SIG-M5 treated with dmso at 0.1 percent for 504 hours (cell line): Measurements from ENCODE around the gene PLEKHG5.

ENCODE experiments used
- DNase-seq: peaks from one replicate; lab custom pipeline; 2025; ENCODE audit not compliant: unreplicated experiment; lab: John Stamatoyannopoulos, UW

The PLEKHG5 gene

DNA sequence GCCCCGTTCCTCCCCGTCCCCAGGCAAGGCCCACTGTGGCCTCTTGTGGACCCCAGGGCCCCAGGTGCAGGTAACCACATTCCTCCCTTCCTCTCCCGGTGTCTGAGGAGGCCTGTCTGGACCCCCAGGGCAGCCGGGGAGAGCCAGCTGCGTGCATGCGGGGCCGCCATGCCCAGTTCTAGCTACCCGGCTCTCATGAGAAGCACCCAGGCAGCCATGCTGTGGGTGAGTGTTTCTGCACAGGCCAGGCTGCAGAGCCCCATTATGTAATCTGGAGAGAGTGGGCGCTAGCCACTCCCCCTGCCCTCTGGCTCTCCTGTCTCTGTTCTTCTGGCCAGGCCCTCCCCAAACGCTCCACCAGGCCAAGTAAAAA lies 18.4 kb upstream of the PLEKHG5 start:
- no peak for DNase-seq

DNA sequence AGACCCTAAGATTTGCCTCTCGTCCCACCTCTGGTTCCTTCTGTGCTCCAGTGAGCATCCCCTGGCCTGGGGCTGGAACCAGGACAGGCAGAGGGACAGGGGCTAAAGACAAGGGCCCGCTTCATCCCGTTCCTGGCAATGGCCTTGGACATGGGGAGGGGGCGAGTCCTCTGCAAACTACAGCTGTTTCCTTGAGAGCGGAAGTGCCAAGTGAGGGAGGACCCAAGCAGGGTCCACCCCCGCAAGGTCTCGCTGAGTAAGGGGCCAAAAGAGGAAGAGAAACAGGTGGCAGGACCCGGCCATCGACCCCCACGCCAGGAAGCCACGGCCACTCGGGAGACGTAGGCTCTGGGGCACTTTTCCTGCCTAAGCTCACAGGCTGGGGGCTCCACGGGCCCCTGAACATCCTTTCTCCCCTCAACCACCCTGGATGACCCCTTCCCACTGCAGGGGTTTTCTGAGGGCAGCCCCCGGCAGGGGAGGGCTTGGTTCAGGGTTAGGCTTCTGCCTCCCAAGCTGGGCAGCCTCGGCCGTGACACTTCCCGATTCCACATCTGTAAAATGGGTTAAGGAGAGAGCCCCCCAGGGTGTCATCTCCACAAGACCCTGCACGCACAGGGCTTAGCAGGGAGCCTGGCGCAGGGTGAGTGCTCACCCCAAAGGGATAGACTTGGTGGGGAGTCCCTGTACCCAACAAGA lies 17.9 kb upstream of the PLEKHG5 start:
- DNase-seq, result no peak

DNA sequence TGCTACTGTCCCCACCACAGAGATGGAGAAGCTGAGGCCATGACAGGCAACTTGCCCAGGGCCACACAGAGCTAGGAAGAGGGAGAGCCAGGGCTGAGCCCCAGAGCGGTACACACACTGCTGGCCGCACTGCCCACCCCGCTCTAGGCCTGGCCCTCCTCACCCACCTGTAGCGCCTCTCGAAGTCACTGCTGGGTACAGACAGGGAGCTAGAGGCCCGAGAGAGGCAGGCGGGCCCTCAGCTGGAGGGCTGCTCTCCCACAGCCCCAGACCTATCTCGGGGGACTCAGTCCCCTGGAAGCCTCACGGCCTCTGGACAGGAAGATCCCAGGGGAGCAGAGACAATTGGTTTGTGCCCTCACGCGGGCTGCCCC lies 17.3 kb upstream of the PLEKHG5 start:
- DNase-seq, result no peak

DNA sequence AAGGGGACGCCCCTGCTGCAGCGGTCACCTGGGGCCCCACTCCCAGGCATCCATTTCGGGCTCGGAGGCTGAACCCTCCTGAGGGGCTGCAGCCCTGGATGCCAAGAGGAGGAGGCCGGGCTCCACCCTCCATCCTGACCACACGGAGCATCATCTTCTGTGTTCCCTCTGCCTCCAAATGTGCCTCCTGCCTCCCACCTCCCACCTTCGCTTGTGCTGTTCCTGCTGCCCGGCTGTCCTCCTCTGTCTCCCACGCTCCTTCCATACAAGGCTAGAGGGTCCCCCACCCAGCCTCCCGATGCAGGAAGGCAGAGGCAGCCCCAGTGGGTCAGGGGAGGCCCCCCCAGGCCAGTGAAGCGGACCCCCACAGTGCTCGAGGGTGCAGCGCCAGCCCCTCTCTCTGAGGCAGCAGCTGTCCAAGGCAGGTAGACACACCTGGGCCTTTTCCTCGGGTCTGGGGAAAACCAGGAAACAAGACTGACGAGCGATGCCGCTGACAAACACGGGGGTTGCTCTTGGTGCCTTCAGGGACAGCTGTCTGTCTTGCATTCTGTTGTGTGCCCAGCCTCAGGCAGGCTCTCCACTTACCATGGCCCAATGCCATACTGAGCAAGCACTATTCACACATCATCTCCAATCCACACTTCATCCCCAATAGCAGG lies 16.8 kb upstream of the PLEKHG5 start:
- DNase-seq, result no peak

DNA sequence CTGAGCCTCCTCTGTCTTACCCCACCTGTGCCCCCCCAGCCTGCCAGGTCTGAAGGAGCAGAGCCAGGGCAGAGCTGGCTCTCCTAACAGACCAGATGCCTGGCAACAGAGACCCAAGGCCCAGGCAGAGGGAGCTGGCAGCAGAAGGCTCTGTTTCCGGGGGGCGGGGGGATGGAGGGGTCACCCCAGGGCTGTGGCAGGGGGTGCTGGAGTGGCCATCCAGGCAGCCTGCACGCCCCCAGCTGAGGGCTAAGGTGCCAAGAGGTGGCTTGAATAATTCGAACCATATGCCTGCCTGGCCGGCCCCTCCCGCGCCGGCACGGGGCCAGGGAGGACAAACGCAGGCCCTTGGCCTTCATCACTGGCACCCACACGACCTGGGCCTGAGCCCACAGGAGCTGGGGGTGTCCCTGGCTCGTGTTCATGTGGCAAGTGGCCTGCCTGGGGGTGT lies 16.0 kb upstream of the PLEKHG5 start:
- DNase-seq, result no peak

DNA sequence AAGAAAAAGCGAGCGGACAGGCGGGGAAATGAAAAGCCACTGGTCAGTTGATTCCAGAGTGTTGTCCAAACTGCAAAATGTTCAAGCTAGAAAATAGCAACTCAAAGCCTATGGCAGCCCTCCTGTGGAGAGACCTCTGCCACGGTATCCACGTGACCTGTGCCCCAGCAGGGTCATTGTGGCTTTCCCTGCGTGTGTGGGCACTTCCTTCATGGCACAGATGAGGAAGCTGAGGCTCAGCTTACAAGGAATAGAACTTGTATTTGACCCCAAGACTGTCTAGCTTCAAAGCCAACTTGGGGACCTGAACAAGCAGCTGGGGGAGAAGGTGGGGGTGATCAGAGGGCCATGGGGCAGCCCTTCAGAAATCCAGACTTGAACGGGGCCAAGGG lies 15.6 kb upstream of the PLEKHG5 start:
- DNase-seq, result no peak

DNA sequence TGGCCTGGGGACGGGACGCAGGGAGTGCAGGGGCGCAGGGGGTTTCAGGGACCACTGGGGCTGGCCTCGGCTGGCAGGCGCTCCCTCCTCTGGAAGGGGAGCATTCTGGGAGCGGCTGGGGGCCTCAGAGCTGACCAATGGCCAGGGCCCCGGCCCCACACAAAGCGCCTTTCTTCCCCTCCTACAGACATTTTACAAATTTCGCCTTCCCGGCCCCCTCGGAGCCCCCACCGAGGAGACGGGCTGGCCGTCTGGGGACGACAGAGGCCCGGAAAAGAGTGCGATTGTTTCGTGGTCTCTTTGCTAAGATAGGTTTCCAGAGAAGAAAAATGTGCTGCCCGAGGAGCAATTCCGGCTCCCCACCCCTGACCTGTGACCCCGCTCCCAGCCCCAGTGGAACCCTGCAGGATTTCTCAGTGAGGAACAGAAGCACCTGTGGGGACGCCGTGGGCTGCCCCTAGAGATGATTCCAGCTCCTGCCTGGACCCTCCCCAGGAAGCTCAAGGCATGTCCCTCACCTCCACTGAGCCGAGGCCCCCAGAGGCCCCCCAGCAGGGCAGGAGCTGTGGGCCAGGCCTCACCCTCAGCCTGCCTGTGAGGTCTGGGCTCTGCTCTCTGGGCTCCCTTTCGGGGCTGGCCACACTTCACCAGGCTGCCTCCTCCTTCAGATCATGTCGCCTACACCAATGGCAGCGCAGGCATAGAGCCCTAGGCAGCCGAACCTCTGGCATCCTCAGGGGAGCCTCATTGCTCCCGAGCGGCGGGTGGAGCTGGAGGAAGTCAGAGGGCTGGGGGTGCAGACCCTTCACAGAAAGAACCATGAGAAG lies 15.0 kb upstream of the PLEKHG5 start:
- no peak for DNase-seq

DNA sequence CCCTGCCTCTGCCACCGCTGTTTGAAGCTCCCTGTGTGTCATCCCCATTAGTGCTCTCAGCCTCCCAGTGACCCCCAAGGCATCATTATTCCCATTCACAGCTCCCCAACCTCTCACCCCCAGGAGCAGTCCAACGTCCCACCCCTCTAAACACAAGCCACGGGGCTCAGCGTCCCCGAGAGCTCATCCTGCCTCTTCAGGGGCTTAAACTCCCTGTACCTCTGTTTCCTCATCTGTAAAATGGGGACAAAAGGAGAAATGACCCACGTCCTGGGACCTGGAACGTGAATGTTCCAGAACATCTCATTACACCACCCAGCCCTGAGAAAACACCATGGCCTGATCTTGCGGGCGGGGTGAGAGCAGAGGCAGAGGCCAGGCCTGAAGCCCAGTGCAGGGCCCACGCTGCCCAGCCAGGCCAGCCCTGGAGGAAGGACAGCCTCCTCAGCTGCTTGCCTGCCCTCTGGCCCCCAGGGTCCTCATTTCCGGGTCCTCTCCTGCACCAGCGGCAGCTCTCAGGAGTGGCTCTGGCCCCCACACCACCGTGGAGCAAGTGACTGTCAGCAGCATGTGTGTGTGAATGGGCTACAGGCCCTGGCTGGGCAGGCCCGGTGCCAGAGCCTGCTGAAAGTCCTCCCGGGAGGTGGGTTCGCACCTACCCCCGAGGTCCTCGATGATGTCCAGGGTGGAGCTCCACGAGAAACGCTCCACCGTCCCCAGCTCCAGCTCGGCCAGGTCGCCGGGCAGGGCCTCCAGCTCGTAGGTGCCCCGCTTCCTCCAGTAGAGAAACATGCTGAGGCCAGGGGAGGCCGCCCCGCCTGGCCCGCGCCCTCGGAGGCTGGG lies 14.1 kb upstream of the PLEKHG5 start:
- DNase-seq, result no peak

DNA sequence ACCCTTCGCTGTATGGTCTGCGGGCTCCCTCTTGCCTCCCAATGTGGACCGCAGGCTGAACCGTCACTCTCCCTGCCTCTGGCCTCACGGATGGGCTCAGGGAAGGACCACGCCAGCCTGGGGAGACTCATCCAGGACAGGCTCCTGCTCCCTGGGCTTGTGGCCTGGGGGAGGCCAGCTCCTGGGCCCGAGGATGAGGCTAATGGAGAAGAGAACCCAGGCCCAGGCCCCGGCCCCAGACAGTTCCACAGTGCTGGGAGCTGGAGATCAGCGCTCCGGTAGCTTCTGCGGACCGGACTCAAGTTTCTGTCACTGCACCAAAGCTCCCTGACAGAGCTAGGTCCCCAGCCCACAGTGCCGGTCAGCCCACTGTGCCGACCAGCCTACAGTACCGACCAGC lies 13.4 kb upstream of the PLEKHG5 start:
- DNase-seq, result no peak

DNA sequence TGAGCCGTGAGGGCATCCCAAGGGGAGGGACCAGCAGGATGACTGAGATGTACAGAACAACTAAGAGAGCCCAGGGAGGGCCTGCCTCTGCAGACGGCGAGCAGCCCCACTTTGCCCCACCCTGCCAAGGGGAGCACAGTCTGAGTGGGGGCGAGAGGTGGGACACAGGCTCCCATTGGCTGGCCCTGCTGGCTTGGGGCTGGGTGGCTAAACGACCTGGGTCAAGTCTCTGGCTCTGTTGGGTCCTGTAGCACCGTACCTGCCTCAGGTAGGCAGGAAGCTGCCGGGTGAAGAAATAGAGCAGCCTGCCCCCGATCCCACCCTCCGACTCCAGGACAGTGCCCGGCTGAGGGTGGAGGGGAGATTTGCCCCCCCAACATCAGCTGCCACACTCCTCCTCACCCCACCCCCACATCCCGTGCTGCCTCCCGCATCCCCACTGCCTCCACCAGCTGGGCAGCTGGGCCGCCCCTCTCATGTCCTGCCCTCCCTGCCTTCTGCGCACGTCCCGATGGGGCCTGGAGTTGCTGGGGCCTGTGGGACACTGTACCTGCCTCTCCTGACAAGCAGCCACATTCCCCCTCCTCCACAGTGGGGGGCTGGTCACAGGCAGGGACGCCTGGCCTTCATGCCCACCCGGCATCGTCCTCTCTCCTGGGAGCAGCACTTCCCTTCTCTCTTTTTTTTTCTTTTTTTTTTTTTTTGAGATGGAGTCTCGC lies 12.6 kb upstream of the PLEKHG5 start:
- DNase-seq, result no peak

DNA sequence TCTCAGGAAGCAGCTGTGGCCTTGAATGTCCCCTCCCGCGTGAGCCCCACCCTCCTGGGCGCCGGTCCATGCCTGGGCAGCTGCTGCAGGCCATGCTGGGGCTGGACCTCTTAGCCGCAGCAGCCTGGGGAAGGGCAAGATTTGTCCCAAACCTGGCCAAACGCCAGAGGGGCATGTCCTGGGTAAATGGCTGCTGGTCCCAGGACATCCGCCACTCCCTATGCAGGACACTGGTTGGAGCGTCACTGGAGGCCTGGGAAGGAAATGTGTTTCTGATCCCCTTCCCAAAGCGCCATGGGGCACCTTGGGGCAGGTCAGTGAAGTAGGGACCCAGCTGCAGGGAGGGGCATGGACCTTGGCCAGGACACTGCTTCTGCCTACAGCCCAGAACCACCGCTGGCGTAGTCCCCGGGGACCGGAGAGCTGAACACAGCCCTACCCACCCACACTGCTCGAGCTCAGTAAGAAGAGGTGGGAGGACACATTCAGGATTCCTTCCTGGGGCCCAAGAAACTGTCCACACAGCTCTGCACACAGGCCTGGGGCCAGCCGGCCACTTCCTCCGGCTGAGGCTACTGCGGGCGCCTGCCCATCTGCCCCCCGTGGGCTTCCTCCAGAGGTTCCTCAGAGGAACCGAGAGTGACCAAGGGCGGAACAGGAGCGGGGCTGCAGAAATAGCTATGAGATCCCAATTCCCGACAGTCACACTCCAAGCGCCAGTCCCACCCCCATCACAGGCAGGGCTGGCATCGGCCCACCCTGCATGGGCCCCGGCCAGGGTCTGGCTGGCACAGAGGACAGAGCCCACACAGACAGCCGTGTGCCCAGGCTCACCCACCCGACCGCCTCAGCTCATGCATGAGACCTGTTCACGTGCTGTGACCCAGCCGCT lies 10.8 kb upstream of the PLEKHG5 start:
- no peak for DNase-seq

DNA sequence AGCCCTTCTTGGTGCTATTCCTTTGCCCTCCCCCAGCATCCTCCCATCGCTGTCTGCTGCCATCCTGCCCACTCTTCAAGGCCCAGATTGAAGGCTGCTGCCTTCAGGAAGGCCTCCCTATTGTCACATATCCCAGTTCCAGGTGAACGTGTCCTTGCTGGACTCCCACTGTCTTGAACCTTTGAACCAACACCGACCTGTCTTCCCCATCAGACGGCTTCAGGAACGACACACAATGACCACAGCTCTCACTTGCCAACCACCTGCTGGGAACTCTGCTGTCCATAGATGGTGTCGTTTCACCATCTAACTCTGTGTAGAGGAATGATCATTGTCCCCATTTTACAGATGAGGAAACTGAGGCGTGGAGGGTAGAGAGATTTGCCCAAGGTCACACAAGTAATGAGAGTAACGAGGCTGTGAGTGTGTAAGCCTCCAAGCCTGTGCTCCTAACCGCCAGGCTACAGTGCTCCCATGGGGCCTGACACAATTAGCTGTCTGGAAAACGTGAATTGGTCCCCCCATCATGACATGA lies 9.9 kb upstream of the PLEKHG5 start:
- DNase-seq, result no peak

DNA sequence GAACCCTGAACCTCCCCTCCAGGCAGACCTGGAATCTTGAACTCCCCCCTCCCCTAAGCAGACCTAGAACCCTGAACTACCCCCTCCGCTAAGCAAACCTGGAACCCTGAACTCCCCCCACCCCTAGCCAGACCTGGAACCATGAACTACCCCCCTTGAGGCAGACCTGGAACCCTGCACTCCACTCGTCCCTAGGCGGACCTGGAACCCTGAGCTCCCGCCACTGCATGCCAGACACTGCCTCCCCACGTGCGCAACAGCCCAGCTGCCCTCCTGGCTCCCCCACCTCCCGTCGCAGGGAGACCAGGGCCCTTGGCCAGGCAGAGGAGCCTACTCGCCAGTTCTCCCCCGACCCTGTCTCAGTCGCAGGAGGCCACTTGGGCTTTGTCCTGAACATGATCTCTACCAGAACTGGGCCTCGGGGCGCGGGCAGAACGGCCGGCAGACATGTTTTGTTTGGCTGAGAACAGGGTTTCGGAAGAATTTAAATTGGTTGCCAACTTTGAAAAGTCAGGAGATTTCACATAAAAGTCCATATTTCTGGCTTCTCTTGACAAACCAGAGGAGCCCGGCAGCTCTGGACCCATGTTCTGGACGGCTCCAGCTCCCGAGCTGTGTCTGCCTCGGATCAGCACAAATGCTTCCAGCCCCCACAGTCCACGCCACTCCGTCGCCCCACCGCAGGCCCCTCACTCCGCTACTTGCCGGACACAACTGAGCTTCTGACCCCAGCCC lies 9.2 kb upstream of the PLEKHG5 start:
- DNase-seq, result no peak

DNA sequence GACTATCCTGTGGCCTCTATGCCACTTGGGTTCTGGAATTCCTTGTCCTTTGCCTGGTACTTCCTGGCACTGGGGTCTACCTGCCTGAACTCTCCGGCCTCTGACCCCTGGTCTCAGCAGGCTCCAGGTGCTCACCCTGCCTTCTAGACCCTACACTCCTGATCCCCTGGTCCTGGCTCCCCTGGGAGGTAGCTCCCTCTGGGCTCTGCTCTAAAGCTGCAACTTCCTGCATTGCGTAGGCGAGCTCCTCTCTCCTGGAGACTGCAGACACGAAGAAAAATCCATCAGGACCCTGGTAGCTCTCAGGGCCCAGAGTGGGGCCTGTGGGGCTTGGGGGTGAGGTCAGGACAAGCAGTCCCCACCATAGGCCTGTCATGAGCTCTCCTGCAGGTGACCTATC lies 7.8 kb upstream of the PLEKHG5 start:
- no peak for DNase-seq

DNA sequence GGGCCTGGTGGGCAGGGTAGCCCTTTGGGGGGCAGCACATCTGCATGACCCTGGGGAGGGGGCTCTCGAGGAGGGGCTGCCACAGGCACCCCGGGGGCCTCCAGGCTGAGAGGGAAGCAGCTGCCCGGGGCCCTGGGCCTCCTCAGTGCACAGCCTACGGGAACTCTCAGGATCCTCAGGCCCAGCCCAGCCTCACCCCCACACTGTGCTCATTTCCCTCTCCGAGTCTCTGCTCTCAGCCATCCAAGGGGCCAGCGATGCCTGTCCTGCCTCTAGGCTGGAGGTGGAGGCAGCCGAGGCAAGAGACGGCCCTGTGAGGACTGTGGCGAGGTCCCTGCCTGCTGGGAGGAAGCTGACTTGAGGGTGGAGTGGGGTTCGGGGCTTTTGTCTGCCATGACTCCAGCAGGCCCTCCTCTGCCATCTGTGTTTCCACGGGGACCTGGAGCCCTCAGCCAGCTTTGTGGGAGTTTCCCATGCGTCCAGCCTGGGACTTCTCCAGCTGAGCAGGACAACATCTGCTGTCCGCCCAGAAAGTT lies 7.2 kb upstream of the PLEKHG5 start:
- no peak for DNase-seq

DNA sequence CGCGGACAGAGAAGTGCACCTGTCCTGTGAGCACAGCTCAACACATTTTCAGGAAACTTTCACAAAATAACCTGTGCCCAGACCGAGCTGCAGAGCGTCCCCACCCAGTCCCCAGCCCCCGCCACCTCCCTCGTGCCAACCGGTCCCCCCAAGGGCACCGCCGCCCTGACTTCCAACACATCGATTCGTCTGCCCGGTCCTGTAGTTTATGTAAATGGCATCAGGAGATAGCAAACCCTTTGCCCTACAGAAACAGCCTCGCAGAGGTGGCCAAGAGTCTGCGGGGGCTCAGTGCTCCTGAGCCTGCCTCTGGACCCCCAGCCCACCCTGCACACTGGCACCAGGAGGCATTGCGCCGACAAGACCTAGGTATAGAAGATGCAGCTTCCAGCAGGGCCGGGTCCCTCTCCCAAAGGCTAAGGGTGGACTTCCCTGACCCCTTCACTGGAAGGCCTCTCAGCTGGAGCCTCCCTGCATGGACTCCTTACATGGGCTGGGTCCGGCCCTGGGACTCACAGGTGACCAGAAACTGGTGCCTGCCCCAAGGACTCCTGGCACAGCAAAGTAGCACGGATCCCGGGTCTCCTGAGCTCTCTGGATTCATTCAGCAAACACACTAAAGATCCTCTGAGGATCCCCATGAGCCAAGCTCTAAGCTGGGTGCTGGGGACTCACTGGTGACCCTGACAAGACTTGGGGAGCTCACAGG lies 6.6 kb upstream of the PLEKHG5 start:
- no peak for DNase-seq

DNA sequence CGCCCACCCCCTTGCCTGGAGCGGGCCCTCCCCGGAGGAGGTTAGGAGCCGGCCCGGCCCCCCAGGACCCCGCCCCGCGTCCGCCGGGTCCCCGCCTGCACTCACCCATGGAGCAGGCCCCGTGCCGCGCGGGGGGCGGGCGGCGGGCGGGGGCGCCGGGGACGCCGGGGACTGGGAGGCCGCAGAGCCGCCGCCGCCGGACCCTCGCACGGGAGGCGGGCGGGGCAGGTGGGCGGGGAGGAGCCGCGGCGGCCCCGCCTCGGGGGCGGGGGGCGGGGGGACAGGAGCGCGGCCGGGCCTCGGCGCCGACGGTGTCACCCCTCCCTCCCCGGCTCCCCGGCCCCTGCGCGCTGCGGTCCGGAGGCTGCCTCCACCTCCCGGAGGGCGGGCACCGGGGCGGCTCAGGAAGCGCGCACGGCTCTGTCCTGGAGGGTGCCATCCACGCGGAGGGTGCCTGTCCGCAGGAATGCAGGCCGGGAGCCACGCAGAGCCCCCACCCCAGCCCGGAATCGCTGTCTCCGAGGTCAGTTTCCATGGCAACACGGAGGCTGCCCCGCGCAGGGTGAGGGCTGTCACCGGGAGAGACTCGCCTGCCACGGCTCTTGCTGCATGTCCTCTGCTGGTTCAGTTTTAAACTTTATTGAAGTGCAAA lies 5.9 kb upstream of the PLEKHG5 start:
- DNase-seq, result no peak
